Gastroesophageal sphincter (tissue), 4 donors: Measurements from ENCODE around the gene GRID1. TPM values are rescaled to one million over a fixed set of nuclear protein-coding genes. Genes with fewer than 3 reads are reported as not detected.

Experiments used
- ATAC-seq: fragments of 150-250 bp; one replicate; pipeline ENCODE4 v1.9.1; 2016; ENCODE audit warnings: mild to moderate bottlenecking, moderate library complexity
- H3K27ac ChIP-seq, 4 donors: fragments of 200-600 bp; sonication (generic) in 3 of 4; 1 replicate in 3 of 4; 2 replicates in 1 of 4; pipeline ENCODE4 v1.5.1; 2016 to 2019
- H3K27me3 ChIP-seq: fragments of 200-600 bp; sonication (generic); one replicate; pipeline ENCODE4 v1.5.1; 2019
- H3K36me3 ChIP-seq, 2 donors: fragments of 200-600 bp; sonication (generic); one replicate each; pipeline ENCODE4 v1.5.1; 2019; ENCODE audit warnings: control low read depth in 1 of 2
- H3K4me1 ChIP-seq, 3 donors: fragments of 200-600 bp; sonication (generic); 1 replicate in 2 of 3; 2 replicates in 1 of 3; pipeline ENCODE4 v1.5.1; 2016 to 2019; ENCODE audit warnings: control low read depth in 2 of 3
- H3K4me3 ChIP-seq, 2 donors: fragments of 200-600 bp; sonication (generic); one replicate each; pipeline ENCODE4 v1.5.1; 2019; ENCODE audit warnings: mild to moderate bottlenecking in 1 of 2, moderate library complexity in 1 of 2
- H3K9me3 ChIP-seq, 3 donors: fragments of 200-600 bp; sonication (generic); one replicate each; pipeline ENCODE4 v1.5.1; 2017 to 2019; ENCODE audit warnings: control low read depth in 2 of 3
- CTCF ChIP-seq, 4 experiments: fragments of 200-600 bp in 2 of 4; fragments of 450-650 bp in 2 of 4; sonication (generic) in 1 of 4; IDR thresholded peaks; one replicate each; pipeline ENCODE4 v1.5.1; 2017 to 2019; ENCODE audit warnings: antibody characterized with exemption in 4 of 4, mild to moderate bottlenecking in 2 of 4, moderate library complexity in 2 of 4
- EP300 ChIP-seq: sonication (generic); formaldehyde crosslinking; IDR thresholded peaks from one replicate; pipeline ENCODE4 v1.6.1; 2017; ENCODE audit warnings: antibody characterized with exemption, mild to moderate bottlenecking
- POLR2A ChIP-seq, 2 donors: fragments of 450-650 bp; IDR thresholded peaks; one replicate each; pipeline ENCODE4 v1.6.1; 2017; ENCODE audit warnings: antibody characterized with exemption in 2 of 2, mild to moderate bottlenecking in 2 of 2, moderate library complexity in 1 of 2
- POLR2AphosphoS5 ChIP-seq: sonication (generic); formaldehyde crosslinking; IDR thresholded peaks from one replicate; pipeline ENCODE4 v1.6.1; 2017; ENCODE audit warnings: antibody characterized with exemption
- WGBS, 2 donors: methylation state at CpG; one replicate each; pipeline ENCODE4 v1.1.5; 2018; ENCODE audit warnings: low coverage in 1 of 2; 5-methylcytosine and 5-hydroxymethylcytosine counted together
- total RNA-seq, 4 donors: library from RNA; depleted of rRNA; stranded (reverse); fragments of >200 nt; gene quantifications; one replicate each; pipeline ENCODE4 v1.1.0, GENCODE V29; 2016

Gene GRID1
- total RNA-seq, 4 donors from 2014 or later, result 1.2 to 2.7 (median 1.7) TPM

DNA sequence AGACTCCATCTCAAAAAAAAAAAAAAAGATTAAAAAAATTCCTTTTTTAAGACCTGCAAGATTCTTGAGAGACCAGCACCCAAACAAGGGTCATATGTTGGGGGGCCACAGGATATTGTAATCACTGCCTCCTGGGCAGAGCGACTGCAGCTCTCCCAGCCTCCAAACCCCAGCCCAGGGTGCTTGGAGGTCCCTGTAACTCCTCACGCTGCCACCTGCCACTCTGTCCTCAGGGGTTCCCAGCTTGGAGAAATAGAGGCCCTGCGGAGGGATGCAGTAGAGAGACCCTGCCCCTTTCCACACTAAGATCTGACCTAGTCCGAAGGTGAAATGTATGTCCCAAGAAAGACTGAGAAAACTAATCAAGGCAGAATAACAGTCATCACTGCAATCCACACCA lies 343.7 kb downstream of the GRID1 start:
- no peak for TF ChIP-seq POLR2AphosphoS5
- no peak for TF ChIP-seq POLR2A (IDR thresholded peaks at IDR 0.05)
- TF ChIP-seq CTCF (IDR thresholded peaks at IDR 0.05), result no peak
- TF ChIP-seq EP300, result no peak
- no peaks in the 10 kb centered on the region for H3K36me3 ChIP-seq

GRCh38 chr10:86020134-86020533 lies 346.5 kb downstream of the GRID1 start:
- no peak for TF ChIP-seq POLR2AphosphoS5
- TF ChIP-seq POLR2A (IDR thresholded peaks at IDR 0.05), result no peak
- TF ChIP-seq EP300, result no peak
- no peak for TF ChIP-seq CTCF (IDR thresholded peaks at IDR 0.05)
- Histone ChIP-seq H3K9me3 (no peaks in the 10 kb centered on the region), H3K4me3 (no peak overlapping the region), H3K36me3 (no peaks in the 10 kb centered on the region), H3K27me3 (no peaks in the 10 kb centered on the region), H3K4me1 (peaks cover 0 to 7% (median 0%) of the 10 kb centered on the region in 3 donors), H3K27ac (no peak overlapping the region)
- no peak for ATAC-seq
- WGBS, 2 donors, result 89% methylated on average over 3 of the region's 5 CpGs; no CpG with 5 or more reads in 1 of the 2 donors

More for the DNA sequence above, 343.7 kb downstream of the GRID1 start:
- ATAC-seq, result no peak
- WGBS, 2 donors, result 71% methylated on average over 2 of the region's 4 CpGs; no CpG with 5 or more reads in 1 of the 2 donors
- no peak overlapping the region for H3K27ac ChIP-seq
- peaks cover 0 to 7% (median 0%) of the 10 kb centered on the region in 3 donors for H3K4me1 ChIP-seq
- no peaks in the 10 kb centered on the region for H3K27me3 ChIP-seq
- no peak overlapping the region for H3K4me3 ChIP-seq
- no peaks in the 10 kb centered on the region for H3K9me3 ChIP-seq

DNA sequence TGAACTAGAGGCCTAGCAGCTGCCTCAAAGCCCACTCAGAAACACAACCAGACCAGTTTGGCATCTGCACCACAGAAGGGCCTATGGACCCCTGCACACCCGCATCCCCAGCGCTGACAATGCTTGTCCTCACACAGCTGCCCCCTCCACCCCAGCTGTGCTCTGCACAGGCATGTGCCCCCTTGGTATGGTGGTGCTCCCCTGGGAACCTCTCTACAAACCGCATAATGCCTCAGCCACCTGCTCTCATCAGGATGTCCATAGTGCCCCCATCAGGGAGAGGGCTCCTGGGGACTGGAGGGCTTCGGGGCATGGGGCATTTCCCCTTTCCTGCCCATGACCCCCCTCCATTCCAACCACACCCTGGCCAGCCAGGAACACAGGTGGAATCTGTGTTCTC lies 347.5 kb downstream of the GRID1 start:
- no peak for ATAC-seq
- Histone ChIP-seq H3K4me3 (no peak overlapping the region), H3K27me3 (no peaks in the 10 kb centered on the region), H3K36me3 (no peaks in the 10 kb centered on the region), H3K27ac (no peak overlapping the region), H3K4me1 (peaks cover 0 to 7% (median 0%) of the 10 kb centered on the region in 3 donors), H3K9me3 (no peaks in the 10 kb centered on the region)
- WGBS, 2 donors, result 80 to 100% methylated on average over 1 to 2 of the region's 4 CpGs
- TF ChIP-seq EP300, result no peak
- TF ChIP-seq POLR2AphosphoS5, result no peak
- no peak for TF ChIP-seq POLR2A (IDR thresholded peaks at IDR 0.05)
- TF ChIP-seq CTCF (IDR thresholded peaks at IDR 0.05), result no peak

DNA sequence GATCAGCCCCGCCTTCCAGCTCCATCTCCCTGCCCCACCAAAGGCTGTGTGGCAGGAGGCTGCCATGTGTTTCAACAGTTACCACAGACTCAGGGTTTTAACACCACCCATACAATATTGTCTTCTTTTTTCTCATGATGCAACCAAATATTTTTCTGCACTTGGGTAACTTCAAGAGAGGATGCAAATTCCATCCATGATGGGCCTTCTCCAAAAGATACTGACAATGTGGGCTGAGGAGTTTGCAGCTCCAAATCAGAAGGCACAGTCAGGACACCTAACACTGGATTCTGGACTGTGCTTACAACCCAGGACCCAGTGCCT lies 347.9 kb downstream of the GRID1 start:
- TF ChIP-seq POLR2AphosphoS5 (no peak), CTCF (IDR thresholded peaks at IDR 0.05) (no peak), EP300 (no peak), POLR2A (IDR thresholded peaks at IDR 0.05) (no peak)
- no peak overlapping the region for H3K4me3 ChIP-seq
- H3K4me1 ChIP-seq, result peaks cover 0 to 7% (median 0%) of the 10 kb centered on the region in 3 donors
- H3K27ac ChIP-seq, result no peak overlapping the region
- no peaks in the 10 kb centered on the region for H3K36me3 ChIP-seq
- H3K9me3 ChIP-seq, result no peaks in the 10 kb centered on the region
- no peaks in the 10 kb centered on the region for H3K27me3 ChIP-seq
- ATAC-seq, result no peak
- 100% methylated on average over 1 of the region's 1 CpG; no CpG with 5 or more reads in 1 of the 2 donors for WGBS, 2 donors

DNA sequence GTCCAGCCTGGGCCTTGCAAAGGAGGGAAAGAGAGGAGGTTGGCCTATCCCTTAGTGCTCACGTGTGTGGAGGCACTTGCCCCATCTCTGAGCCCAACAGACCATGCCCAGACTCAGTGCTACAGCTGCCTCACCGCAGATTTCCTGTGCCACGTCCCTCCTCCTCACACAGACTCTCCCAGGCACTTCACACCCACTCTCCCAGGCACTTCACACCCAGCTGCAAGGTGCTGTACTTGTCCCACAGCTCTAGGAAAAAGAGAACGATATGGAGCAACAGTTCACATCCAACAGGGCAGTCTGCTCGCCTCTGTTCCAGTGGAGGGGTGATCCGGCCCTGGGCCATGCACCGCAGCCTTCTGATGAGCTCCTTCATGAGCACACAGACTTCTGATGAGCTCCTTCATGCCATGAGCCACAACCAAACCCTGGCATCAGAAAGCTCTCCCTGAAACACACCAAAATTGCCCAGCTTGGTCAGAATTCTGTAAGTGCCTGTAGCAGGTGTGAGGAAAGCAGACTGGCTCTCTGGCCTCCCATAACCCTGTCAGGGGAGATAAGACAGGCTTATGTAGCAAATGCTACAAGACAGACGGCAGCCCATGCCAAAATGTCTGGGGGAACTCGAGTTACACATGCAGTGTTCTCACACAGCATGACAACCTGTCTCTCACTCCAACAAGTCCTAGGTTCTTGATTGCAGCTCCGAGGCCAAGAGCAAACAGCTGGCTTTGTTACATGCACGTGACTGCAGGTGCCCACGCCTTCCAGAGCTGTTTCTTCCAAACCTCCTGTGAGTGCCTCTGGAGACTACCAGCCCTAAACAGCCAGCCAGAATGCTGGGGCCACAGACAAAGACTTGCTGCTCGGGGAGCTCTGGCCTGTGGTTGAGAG lies 348.5 kb downstream of the GRID1 start:
- no peaks in the 10 kb centered on the region for H3K27me3 ChIP-seq
- no peak for TF ChIP-seq CTCF (IDR thresholded peaks at IDR 0.05)
- TF ChIP-seq POLR2A (IDR thresholded peaks at IDR 0.05), result no peak
- peaks cover 0 to 7% (median 0%) of the 10 kb centered on the region in 3 donors for H3K4me1 ChIP-seq
- no peak overlapping the region for H3K27ac ChIP-seq
- H3K4me3 ChIP-seq, result no peak overlapping the region
- no peaks in the 10 kb centered on the region for H3K9me3 ChIP-seq
- 50 to 63% methylated on average over 3 to 7 of the region's 13 CpGs for WGBS, 2 donors
- H3K36me3 ChIP-seq, result no peaks in the 10 kb centered on the region
- no peak for ATAC-seq
